Activated B cell treated with CpG ODN at 0.5 μM for 24 hours (primary cell): ENCODE data around the gene UTRN. TPM values are rescaled to one million over a fixed set of nuclear protein-coding genes. Genes with fewer than 3 reads are reported as not detected.

Experiments
- ATAC-seq: fragments of 200-7000 bp; cut with Tn5 transposase; one replicate; pipeline ENCODE4 v1.10.0; 2021; ENCODE audit warnings: low read depth, mild to moderate bottlenecking, moderate library complexity
- CTCF ChIA-PET: fragments of 350-600 bp; sonication (Branson Sonifier 250); formaldehyde crosslinking; loops from one replicate; lab custom pipeline; 2021; ENCODE audit warnings: antibody characterized with exemption; lab: Charles Lee
- POLR2A ChIA-PET: fragments of 350-600 bp; sonication (Branson Sonifier 250); formaldehyde crosslinking; loops from one replicate; lab custom pipeline; 2021; ENCODE audit warnings: antibody characterized with exemption; lab: Charles Lee
- DNase-seq: peaks from one replicate; pipeline ENCODE4 v3.0.0; 2022
- H3K27ac Mint-ChIP-seq: one replicate; pipeline ENCODE4 v1.8.0; 2020; ENCODE audit warnings: mixed read lengths
- H3K27me3 Mint-ChIP-seq: one replicate; pipeline ENCODE4 v1.8.0; 2021; ENCODE audit warnings: mixed read lengths
- H3K36me3 Mint-ChIP-seq: one replicate; pipeline ENCODE4 v1.8.0; 2021; ENCODE audit warnings: low read depth, mixed read lengths
- H3K4me1 Mint-ChIP-seq: one replicate; pipeline ENCODE4 v1.8.0; 2021; ENCODE audit warnings: mixed read lengths
- H3K4me3 Mint-ChIP-seq: one replicate; pipeline ENCODE4 v1.8.0; 2020; ENCODE audit warnings: mild to moderate bottlenecking, mixed read lengths
- H3K9me3 Mint-ChIP-seq: one replicate; pipeline ENCODE4 v1.8.0; 2020; ENCODE audit warnings: mixed read lengths
- intact Hi-C: fragments of 100-400 bp; cut with micrococcal nuclease; formaldehyde crosslinking; loops from one replicate; pipeline ENCODE4 v1.15.1; 2024
- total RNA-seq: library from RNA; stranded (reverse); gene quantifications from 2 replicates; pipeline ENCODE4 v1.2.3, GENCODE V29; 2022
- TF ChIP-seq, protein P1 (sequence below): fragments of 200-600 bp; IDR thresholded peaks from one replicate; pipeline ENCODE4 v1.8.0; 2022; ENCODE audit warnings: antibody characterized with exemption, mild to moderate bottlenecking

UTRN gene
- total RNA-seq, 1 donor from 2014 or later: 53.5 TPM

- no peaks in the 10 kb centered on the region for H3K9me3 Mint-ChIP-seq
- POLR2A ChIA-PET: interaction anchor here (1.1 kb wide), 1 partner anchor 12 kb away, joined by 3 read pairs; no protein-coding TSS in a partner anchor
Measured at GRCh38 chr6:144298194-144298593, 13.1 kb downstream of the UTRN start.

GRCh38 chr6:144298916-144299315 lies 13.8 kb downstream of the UTRN start:
- peaks cover 5% of the 10 kb centered on the region for H3K27me3 Mint-ChIP-seq
- H3K36me3 Mint-ChIP-seq: no peaks in the 10 kb centered on the region
- H3K4me1 Mint-ChIP-seq: peaks cover 9% of the 10 kb centered on the region
- CTCF ChIA-PET: no interaction called here
- intact Hi-C loops: no loop called here
- no peak overlapping the region for H3K4me3 Mint-ChIP-seq
- POLR2A ChIA-PET: no interaction called here
- H3K27ac Mint-ChIP-seq: no peak overlapping the region
- no peaks in the 10 kb centered on the region for H3K9me3 Mint-ChIP-seq
- DNase-seq: no peak
- TF ChIP-seq, protein P1, sequence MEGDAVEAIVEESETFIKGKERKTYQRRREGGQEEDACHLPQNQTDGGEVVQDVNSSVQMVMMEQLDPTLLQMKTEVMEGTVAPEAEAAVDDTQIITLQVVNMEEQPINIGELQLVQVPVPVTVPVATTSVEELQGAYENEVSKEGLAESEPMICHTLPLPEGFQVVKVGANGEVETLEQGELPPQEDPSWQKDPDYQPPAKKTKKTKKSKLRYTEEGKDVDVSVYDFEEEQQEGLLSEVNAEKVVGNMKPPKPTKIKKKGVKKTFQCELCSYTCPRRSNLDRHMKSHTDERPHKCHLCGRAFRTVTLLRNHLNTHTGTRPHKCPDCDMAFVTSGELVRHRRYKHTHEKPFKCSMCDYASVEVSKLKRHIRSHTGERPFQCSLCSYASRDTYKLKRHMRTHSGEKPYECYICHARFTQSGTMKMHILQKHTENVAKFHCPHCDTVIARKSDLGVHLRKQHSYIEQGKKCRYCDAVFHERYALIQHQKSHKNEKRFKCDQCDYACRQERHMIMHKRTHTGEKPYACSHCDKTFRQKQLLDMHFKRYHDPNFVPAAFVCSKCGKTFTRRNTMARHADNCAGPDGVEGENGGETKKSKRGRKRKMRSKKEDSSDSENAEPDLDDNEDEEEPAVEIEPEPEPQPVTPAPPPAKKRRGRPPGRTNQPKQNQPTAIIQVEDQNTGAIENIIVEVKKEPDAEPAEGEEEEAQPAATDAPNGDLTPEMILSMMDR: no peak
- no peak for ATAC-seq

More at GRCh38 chr6:144298194-144298593, 13.1 kb downstream of the UTRN start:
- TF ChIP-seq, protein P1: no peak
- no peaks in the 10 kb centered on the region for H3K36me3 Mint-ChIP-seq
- peaks cover 9% of the 10 kb centered on the region for H3K4me1 Mint-ChIP-seq
- H3K27ac Mint-ChIP-seq: no peak overlapping the region
- peaks cover 5% of the 10 kb centered on the region for H3K27me3 Mint-ChIP-seq
- DNase-seq: no peak
- CTCF ChIA-PET: no interaction called here
- no peak overlapping the region for H3K4me3 Mint-ChIP-seq
- intact Hi-C loops: no loop called here
- ATAC-seq: no peak

DNA sequence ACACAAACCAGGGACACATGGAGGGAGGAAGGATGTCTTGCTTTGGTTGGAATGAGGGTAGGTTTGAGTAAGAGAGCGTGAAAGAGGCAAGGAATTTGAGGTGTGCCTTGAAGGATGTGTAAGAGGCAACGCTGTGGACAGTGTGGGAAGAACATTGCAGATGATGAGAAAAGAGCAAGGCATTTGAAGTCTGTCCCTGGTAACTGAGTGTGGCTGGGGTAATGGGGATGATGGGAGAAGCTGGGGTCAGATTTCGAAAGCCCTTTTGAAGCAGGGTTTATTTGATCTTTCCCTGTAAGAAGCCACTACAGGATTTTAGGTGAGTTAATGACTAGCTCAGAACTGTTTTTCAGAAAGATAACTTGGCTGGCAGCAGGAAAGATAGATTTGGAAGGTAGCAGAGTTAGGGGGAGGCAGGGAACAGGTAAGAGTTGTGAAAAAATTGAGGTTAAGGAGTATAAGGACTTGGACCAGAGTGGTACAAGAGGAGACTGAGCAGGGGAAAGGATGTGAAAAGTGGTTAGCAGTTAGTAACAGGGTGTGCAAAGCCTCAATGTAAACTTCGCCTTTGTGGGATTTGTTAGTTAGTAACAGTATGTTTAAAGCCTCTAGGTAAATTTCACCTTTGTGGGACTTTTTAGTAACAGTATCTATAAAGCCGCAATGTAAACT lies 17.7 kb downstream of the UTRN start:
- ChIA-PET CTCF (no interaction called here), POLR2A (no interaction called here)
- no peak for ATAC-seq
- DNase-seq: no peak
- Mint-ChIP-seq H3K27ac (no peak overlapping the region), H3K27me3 (peaks cover 8% of the 10 kb centered on the region), H3K4me1 (peaks cover 9% of the 10 kb centered on the region), H3K9me3 (no peaks in the 10 kb centered on the region), H3K36me3 (no peaks in the 10 kb centered on the region), H3K4me3 (no peak overlapping the region)
- TF ChIP-seq, protein P1: no peak
- intact Hi-C loops: no loop called here

GRCh38 chr6:144304223-144304848 lies 19.2 kb downstream of the UTRN start:
- Mint-ChIP-seq H3K9me3 (no peaks in the 10 kb centered on the region), H3K27me3 (peaks cover 8% of the 10 kb centered on the region), H3K4me1 (peaks cover 6% of the 10 kb centered on the region), H3K4me3 (no peak overlapping the region), H3K27ac (no peak overlapping the region), H3K36me3 (no peaks in the 10 kb centered on the region)
- no peak for DNase-seq
- POLR2A ChIA-PET: no interaction called here
- intact Hi-C loops: no loop called here
- TF ChIP-seq, protein P1: no peak
- no peak for ATAC-seq
- CTCF ChIA-PET: no interaction called here

- TF ChIP-seq, protein P1: no peak
- intact Hi-C loops: no loop called here
- ATAC-seq (no peak), DNase-seq (no peak)
- Mint-ChIP-seq H3K36me3 (no peaks in the 10 kb centered on the region), H3K27ac (no peak overlapping the region), H3K27me3 (peaks cover 8% of the 10 kb centered on the region), H3K9me3 (no peaks in the 10 kb centered on the region), H3K4me1 (peaks cover 6% of the 10 kb centered on the region), H3K4me3 (no peak overlapping the region)
- ChIA-PET CTCF (no interaction called here), POLR2A (no interaction called here)
Measured at GRCh38 chr6:144305567-144305966, 20.4 kb downstream of the UTRN start.
